Stomach (tissue), 9 donors: ENCODE data around the gene ARPP21. TPM values are rescaled to one million over a fixed set of nuclear protein-coding genes. Genes with fewer than 3 reads are reported as not detected.

Source experiments
- DNase-seq, 2 donors: peaks; one replicate each; pipeline versions ENCODE4 v3.0.0 to v3.0.0-alpha.2; 2013 to 2019
- H3K27ac ChIP-seq, 5 donors: fragments of 200-600 bp in 4 of 5; sonication (generic) in 4 of 5; one replicate each; pipeline ENCODE4 v1.5.1; 2013 to 2019; ENCODE audit warnings: mild to moderate bottlenecking in 1 of 5, moderate library complexity in 1 of 5
- H3K27me3 ChIP-seq, 3 donors: fragments of 200-600 bp; sonication (generic); one replicate each; pipeline ENCODE4 v1.5.1; 2017 to 2019; ENCODE audit warnings: mixed run types in 1 of 3
- H3K36me3 ChIP-seq, 4 donors: fragments of 200-600 bp; sonication (generic); 1 replicate in 3 of 4; 2 replicates in 1 of 4; pipeline ENCODE4 v1.5.1; 2016 to 2019
- H3K4me1 ChIP-seq, 4 donors: fragments of 200-600 bp; sonication (generic); one replicate each; pipeline ENCODE4 v1.5.1; 2016 to 2019
- H3K4me3 ChIP-seq, 4 donors: fragments of 200-600 bp; sonication (generic) in 3 of 4; one replicate each; pipeline ENCODE4 v1.5.1; 2016 to 2019; ENCODE audit warnings: mild to moderate bottlenecking in 1 of 4
- H3K9me3 ChIP-seq, 4 donors: fragments of 200-600 bp; sonication (generic); one replicate each; pipeline ENCODE4 v1.5.1; 2016 to 2019
- EP300 ChIP-seq: sonication (generic); formaldehyde crosslinking; IDR thresholded peaks from one replicate; pipeline ENCODE4 v1.6.1; 2017; ENCODE audit warnings: antibody characterized with exemption
- POLR2A ChIP-seq, 4 donors: fragments of 450-650 bp; IDR thresholded peaks; one replicate each; pipeline ENCODE4 v1.6.1; 2016; ENCODE audit warnings: antibody characterized with exemption in 4 of 4, control low read depth in 2 of 4, mild to moderate bottlenecking in 1 of 4, moderate library complexity in 1 of 4
- POLR2AphosphoS5 ChIP-seq, 3 donors: sonication (generic); formaldehyde crosslinking; IDR thresholded peaks; one replicate each; pipeline ENCODE4 v1.6.1; 2016; ENCODE audit warnings: antibody characterized with exemption in 3 of 3
- WGBS, 5 donors: extraction: QIAGEN DNeasy Blood & Tissue Kit in 3 of 5; methylation state at CpG; one replicate each; pipeline versions ENCODE4 v1.1.5 to v1.1.7; 2013 to 2018; 5-methylcytosine and 5-hydroxymethylcytosine counted together
- intact Hi-C: fragments of 100-400 bp; cut with DNase I; formaldehyde crosslinking; loops from one replicate; pipeline ENCODE4 v1.15.1; 2023; ENCODE audit warnings: low total_unique reads
- polyA plus RNA-seq, 3 donors: library from polyadenylated mRNA; stranded (reverse); fragments of 200-250 nt; gene quantifications; one replicate each; pipeline ENCODE4 v1.2.3, GENCODE V29; 2013
- total RNA-seq, 5 donors: library from RNA; depleted of rRNA; stranded (reverse); fragments of >200 nt; gene quantifications; one replicate each; pipeline versions ENCODE4 v1.1.0 to v1.2.3, GENCODE V29; 2014 to 2016
- TF ChIP-seq, protein P1 (sequence below), 7 experiments: fragments of 450-650 bp in 4 of 7; fragments of 200-600 bp in 3 of 7; sonication (generic) in 3 of 7; IDR thresholded peaks; one replicate each; pipeline ENCODE4 v1.5.1; 2016 to 2019; ENCODE audit warnings: antibody characterized with exemption in 7 of 7, control low read depth in 2 of 7, mild to moderate bottlenecking in 1 of 7
- donor health status: healthy with polysubstance abuse.
- donor health status: Bipolar disorder and iron deficiency.
- donor health status: healthy.

Gene ARPP21
- total and polyA plus RNA-seq, 8 donors: 0.13 to 5.0 TPM; not detected in 6

DNA sequence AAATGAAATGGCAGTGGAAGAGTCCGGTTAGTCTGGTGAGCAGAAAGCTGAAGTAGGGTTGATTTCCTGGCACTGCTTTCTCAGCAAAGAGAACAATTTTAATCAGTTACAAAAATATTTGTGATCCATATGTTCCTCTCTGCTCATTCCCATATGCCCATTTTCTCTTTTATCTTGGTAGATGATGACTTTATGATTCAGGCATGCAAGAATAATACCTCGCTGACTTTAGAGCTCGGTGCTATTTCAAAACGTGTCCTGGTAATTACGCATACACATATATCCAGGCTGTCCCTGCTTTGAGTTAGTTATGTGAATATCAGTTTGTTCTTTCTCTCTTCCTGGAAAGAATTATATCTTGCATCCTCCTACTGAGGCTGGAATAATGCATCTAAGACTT is 38.5 kb downstream of the ARPP21 start:
- intact Hi-C loops: no loop called here
- no peak for DNase-seq
- H3K9me3 ChIP-seq: no peaks in the 10 kb centered on the region
- no peaks in the 10 kb centered on the region for H3K4me1 ChIP-seq
- H3K27me3 ChIP-seq: no peaks in the 10 kb centered on the region
- no peak overlapping the region for H3K27ac ChIP-seq
- WGBS, 5 donors: 81 to 90% (median 83%) methylated on average over 5 of the region's 5 CpGs
- H3K4me3 ChIP-seq: no peak overlapping the region
- no peaks in the 10 kb centered on the region for H3K36me3 ChIP-seq
- TF ChIP-seq POLR2A (IDR thresholded peaks at IDR 0.05) (no peak), EP300 (no peak), POLR2AphosphoS5 (IDR thresholded peaks at IDR 0.05) (no peak)
- TF ChIP-seq, protein P1, sequence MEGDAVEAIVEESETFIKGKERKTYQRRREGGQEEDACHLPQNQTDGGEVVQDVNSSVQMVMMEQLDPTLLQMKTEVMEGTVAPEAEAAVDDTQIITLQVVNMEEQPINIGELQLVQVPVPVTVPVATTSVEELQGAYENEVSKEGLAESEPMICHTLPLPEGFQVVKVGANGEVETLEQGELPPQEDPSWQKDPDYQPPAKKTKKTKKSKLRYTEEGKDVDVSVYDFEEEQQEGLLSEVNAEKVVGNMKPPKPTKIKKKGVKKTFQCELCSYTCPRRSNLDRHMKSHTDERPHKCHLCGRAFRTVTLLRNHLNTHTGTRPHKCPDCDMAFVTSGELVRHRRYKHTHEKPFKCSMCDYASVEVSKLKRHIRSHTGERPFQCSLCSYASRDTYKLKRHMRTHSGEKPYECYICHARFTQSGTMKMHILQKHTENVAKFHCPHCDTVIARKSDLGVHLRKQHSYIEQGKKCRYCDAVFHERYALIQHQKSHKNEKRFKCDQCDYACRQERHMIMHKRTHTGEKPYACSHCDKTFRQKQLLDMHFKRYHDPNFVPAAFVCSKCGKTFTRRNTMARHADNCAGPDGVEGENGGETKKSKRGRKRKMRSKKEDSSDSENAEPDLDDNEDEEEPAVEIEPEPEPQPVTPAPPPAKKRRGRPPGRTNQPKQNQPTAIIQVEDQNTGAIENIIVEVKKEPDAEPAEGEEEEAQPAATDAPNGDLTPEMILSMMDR (IDR thresholded peaks at IDR 0.05): no peak

DNA sequence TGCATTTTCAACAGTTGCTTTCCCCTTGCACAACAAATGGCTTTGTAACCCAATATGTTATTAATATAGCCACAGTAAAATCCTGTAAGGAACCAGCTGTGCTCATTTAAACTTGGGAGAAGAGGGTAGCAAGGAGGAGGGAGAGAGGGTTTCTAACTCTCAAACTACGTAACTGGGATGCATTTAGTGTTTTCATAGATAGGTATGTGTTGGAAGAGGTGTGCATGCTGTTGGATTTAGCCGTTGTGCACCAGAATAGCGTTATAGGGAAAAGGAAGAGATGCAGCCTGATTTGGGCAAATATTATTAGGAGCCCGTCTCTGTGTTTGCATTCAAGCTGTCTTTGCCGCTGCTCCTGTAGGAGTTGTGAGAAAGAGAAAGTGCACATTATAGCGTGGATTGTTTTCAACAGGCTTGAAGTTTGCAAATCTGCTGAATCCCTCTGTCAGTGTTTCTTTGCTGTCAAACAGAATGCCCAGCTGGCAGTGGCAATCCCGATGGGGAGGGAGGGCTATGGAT is 39.4 kb downstream of the ARPP21 start:
- DNase-seq: no peak
- Histone ChIP-seq H3K4me3 (no peak overlapping the region), H3K27me3 (no peaks in the 10 kb centered on the region), H3K4me1 (no peaks in the 10 kb centered on the region), H3K36me3 (no peaks in the 10 kb centered on the region), H3K9me3 (no peaks in the 10 kb centered on the region), H3K27ac (no peak overlapping the region)
- intact Hi-C loops: no loop called here
- WGBS, 5 donors: 38 to 58% (median 50%) methylated on average over 7 of the region's 7 CpGs
- TF ChIP-seq POLR2AphosphoS5 (IDR thresholded peaks at IDR 0.05): no peak
- TF ChIP-seq POLR2A (IDR thresholded peaks at IDR 0.05): no peak
- no peak for TF ChIP-seq EP300
- TF ChIP-seq, protein P1 (IDR thresholded peaks at IDR 0.05): no peak

DNA sequence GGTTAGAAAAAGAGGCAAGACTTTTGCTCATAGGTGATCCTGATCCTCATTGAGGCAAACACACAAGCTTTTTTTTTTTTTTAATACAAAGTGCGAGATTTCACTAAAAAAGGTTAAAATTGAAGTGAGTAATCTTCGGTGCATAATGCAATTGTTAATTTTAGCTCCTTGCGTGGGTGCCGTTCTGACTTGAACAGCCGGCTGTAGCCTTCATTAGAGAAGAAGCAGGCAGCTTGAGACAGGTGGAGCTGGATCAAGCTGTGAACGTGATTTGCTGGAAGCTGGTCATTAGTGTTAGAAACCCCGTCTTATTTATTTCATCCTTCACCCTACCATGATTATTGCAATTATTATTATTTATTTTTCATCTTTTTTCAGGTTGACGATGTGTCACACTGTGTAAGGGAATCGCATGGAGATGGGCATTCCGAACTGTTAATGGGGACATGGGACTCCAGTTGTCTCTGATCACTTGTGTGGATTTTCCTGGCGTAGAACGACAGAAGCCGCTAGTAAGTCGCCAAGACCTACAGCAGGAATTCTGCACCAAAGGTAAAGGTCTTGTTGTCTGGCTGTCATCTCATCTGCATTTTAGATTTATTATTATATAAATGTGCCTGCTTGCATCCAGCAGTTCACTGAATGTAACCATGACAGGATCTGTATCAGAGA is 40.2 kb downstream of the ARPP21 start:
- Histone ChIP-seq H3K4me3 (no peak overlapping the region), H3K4me1 (no peaks in the 10 kb centered on the region), H3K9me3 (no peaks in the 10 kb centered on the region), H3K36me3 (no peaks in the 10 kb centered on the region), H3K27ac (no peak overlapping the region), H3K27me3 (no peaks in the 10 kb centered on the region)
- intact Hi-C loops: no loop called here
- TF ChIP-seq, protein P1 (IDR thresholded peaks at IDR 0.05): no peak
- TF ChIP-seq POLR2A (IDR thresholded peaks at IDR 0.05) (no peak), EP300 (no peak), POLR2AphosphoS5 (IDR thresholded peaks at IDR 0.05) (no peak)
- WGBS, 5 donors: 85 to 92% (median 89%) methylated on average over 14 of the region's 14 CpGs
- no peak for DNase-seq

DNA sequence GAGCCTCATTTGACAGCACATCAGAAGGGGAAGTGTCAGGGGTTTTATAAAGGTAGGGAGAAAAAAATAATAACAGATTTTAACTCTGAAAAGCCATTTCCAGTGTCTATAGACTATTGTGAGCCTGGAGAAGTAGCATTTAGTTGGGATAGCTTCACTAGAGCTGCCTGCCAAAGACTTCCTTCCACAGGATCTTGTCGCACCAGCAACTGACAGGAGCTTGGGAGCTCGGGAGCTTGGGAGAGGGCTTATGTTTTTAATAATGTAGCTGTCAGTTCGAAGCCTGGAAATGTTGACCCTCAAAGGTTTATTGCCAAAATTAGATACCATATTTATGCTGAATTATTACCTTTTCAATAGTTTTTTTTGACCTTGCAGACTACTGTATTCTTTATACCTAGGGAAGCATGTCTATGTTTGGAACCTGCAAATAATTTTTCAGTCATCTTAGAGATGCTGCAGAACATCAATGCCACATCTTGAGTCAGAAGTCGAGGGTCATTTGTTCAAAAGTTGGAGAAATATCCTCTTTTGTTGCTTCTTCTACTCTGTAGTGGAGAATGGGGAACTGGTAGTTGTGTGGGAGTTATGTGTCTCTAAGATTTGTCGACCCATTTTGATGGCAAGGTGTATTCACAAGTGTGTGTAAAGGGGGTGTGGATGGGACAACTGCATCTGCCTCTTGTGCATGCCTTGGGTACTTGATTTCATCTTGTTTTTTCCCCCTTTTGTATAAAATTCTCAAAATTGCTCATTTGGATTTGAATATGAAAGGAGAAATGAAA is 41.7 kb downstream of the ARPP21 start:
- Histone ChIP-seq H3K27me3 (no peaks in the 10 kb centered on the region), H3K27ac (no peak overlapping the region), H3K4me3 (no peak overlapping the region), H3K36me3 (no peaks in the 10 kb centered on the region), H3K4me1 (no peaks in the 10 kb centered on the region), H3K9me3 (no peaks in the 10 kb centered on the region)
- 57 to 65% (median 62%) methylated on average over 5 of the region's 5 CpGs for WGBS, 5 donors
- intact Hi-C loops: no loop called here
- DNase-seq: no peak
- TF ChIP-seq, protein P1 (IDR thresholded peaks at IDR 0.05): no peak
